ENCODE measurements around the gene LYPD6B. TPM values are rescaled to one million over a fixed set of nuclear protein-coding genes. Genes with fewer than 3 reads are reported as not detected.

Gene LYPD6B
- total and polyA plus RNA-seq, 2 experiments from 2014 or later: 1.7 to 3.6 TPM

- no peak overlapping the region for H3K4me3 Mint-ChIP-seq
- peaks cover 12% of the 10 kb centered on the region for H3K4me1 Mint-ChIP-seq
- peaks cover 9% of the 10 kb centered on the region; the same call in 1 of the 3 replicates for H3K36me3 Mint-ChIP-seq (ENCODE audit: low read depth)
- Histone ChIP-seq H3F3A (replicated peaks; ENCODE audit: low read depth) (no peaks in the 10 kb centered on the region), H3K27ac (ENCODE audit: low read depth) (no peak overlapping the region), H3K9me2 (ENCODE audit: insufficient read depth) (0 out of 2 replicates have a peak, but pooled peaks cover 2% of the 10 kb centered on the region), H3K27me3 (ENCODE audit: insufficient read depth) (no peaks in the 10 kb centered on the region), H3K79me2 (replicated peaks; ENCODE audit: insufficient read depth) (no peaks in the 10 kb centered on the region), H3K36me3 (ENCODE audit: insufficient read depth) (no peaks in the 10 kb centered on the region), H4K20me1 (replicated peaks; ENCODE audit: insufficient read depth) (no peaks in the 10 kb centered on the region), H3K4me2 (no peak overlapping the region), H3K4me1 (ENCODE audit: insufficient read depth) (peaks cover 8% of the 10 kb centered on the region), H3K4me3 (no peak overlapping the region), H2AFZ (no peak overlapping the region)
- peaks cover 7% of the 10 kb centered on the region; the same call in 1 of the 3 replicates for H3K9me3 Mint-ChIP-seq
- DNase-seq (ENCODE audit: low spot score): no peak
- no peak for ATAC-seq
- no peak overlapping the region for H3K27ac Mint-ChIP-seq
- no peaks in the 10 kb centered on the region for H3K27me3 Mint-ChIP-seq (ENCODE audit: insufficient read depth, low read depth, poor library complexity)
- TF ChIP-seq ETS1 (IDR thresholded peaks at IDR 0.05): no peak
- TF ChIP-seq STAT1 (IDR thresholded peaks at IDR 0.05; ENCODE audit: unreplicated experiment): no peak
- TF ChIP-seq EZH2 (IDR thresholded peaks at IDR 0.05; ENCODE audit: low read depth, unreplicated experiment): no peak
- no peak for TF ChIP-seq ZNF331 (CRISPR knock-in tag; IDR thresholded peaks at IDR 0.05; ENCODE audit: low read depth)
- no peak for TF ChIP-seq REST (IDR thresholded peaks at IDR 0.05; ENCODE audit: unreplicated experiment)
- no peak for TF ChIP-seq ZNF114 (CRISPR knock-in tag; IDR thresholded peaks at IDR 0.05)
- TF ChIP-seq NANOG (IDR thresholded peaks at IDR 0.05; ENCODE audit: borderline replicate concordance): no peak
- TF ChIP-seq CTCF (conservative IDR thresholded peaks at IDR 0.05; ENCODE audit: low read depth in 2 of 2): no peak
- no peak for TF ChIP-seq CREB1 (CRISPR knock-in tag; IDR thresholded peaks at IDR 0.05; ENCODE audit: low read depth)
- TF ChIP-seq JUNB (IDR thresholded peaks at IDR 0.05; ENCODE audit: unreplicated experiment): no peak
- TF ChIP-seq POLR2AphosphoS5 (IDR thresholded peaks at IDR 0.05; ENCODE audit: low read depth): no peak
- TF ChIP-seq ZNF462 (CRISPR knock-in tag; IDR thresholded peaks at IDR 0.05): no peak
- TF ChIP-seq EZH2phosphoT487 (IDR thresholded peaks at IDR 0.05; ENCODE audit: unreplicated experiment): no peak
These were observed 220.6 kb downstream of the LYPD6B start for GRCh38 chr2:149259136-149259535.
